Liver (tissue), 9 donors: Measurements from ENCODE around the gene WTIP. TPM values are rescaled to one million over a fixed set of nuclear protein-coding genes. Genes with fewer than 3 reads are reported as not detected.
"Not testable (repeated sequence)": the region's sequence is repeated elsewhere in the genome, so short reads cannot be mapped to it uniquely, and the experiment has no call there.

Experiments
- DNase-seq: peaks from one replicate; pipeline ENCODE4 v3.0.0-alpha.2; 2017; ENCODE audit warnings: low spot score
- H3K27ac ChIP-seq, 2 donors: one replicate each; pipeline ENCODE4 v1.7.0; 2013; ENCODE audit warnings: inconsistent platforms in 2 of 2, low read length in 2 of 2, control low read depth in 1 of 2, low read depth in 1 of 2, mild to moderate bottlenecking in 1 of 2
- H3K27me3 ChIP-seq, 4 donors: one replicate each; pipeline versions ENCODE4 v1.6.1 to v1.7.0; 2013; ENCODE audit warnings: low read length in 3 of 4, inconsistent platforms in 1 of 4, mild to moderate bottlenecking in 1 of 4, moderate library complexity in 1 of 4; ENCODE audit not compliant: control insufficient read depth in 4 of 4, insufficient read depth in 4 of 4
- H3K36me3 ChIP-seq, 4 donors: one replicate each; pipeline versions ENCODE4 v1.6.1 to v1.7.0; 2013; ENCODE audit warnings: low read length in 3 of 4, mild to moderate bottlenecking in 3 of 4, low read depth in 1 of 4, moderate library complexity in 1 of 4; ENCODE audit not compliant: control insufficient read depth in 4 of 4, insufficient read depth in 3 of 4
- H3K4me1 ChIP-seq, 4 donors: one replicate each; pipeline versions ENCODE4 v1.6.1 to v1.7.0; 2013; ENCODE audit warnings: low read length in 3 of 4, mild to moderate bottlenecking in 3 of 4, moderate library complexity in 1 of 4; ENCODE audit not compliant: control insufficient read depth in 4 of 4, insufficient read depth in 4 of 4
- H3K4me3 ChIP-seq, 3 donors: one replicate each; pipeline versions ENCODE4 v1.6.1 to v1.7.0; 2013; ENCODE audit warnings: low read length in 3 of 3, control low read depth in 1 of 3, low read depth in 1 of 3, mild to moderate bottlenecking in 1 of 3
- H3K9ac ChIP-seq, 2 donors: one replicate each; pipeline ENCODE4 v1.7.0; 2013; ENCODE audit warnings: low read length in 2 of 2, mild to moderate bottlenecking in 2 of 2, moderate library complexity in 2 of 2, control low read depth in 1 of 2, low read depth in 1 of 2
- H3K9me3 ChIP-seq, 4 donors: one replicate each; pipeline versions ENCODE4 v1.6.1 to v1.7.0; 2013; ENCODE audit warnings: low read length in 3 of 4; ENCODE audit not compliant: control insufficient read depth in 4 of 4
- ATF3 ChIP-seq: IDR thresholded peaks from 2 replicates; pipeline ENCODE4 v1.6.1; 2016; ENCODE audit warnings: antibody characterized with exemption
- CTCF ChIP-seq: fragments of 150-350 bp; IDR thresholded peaks from 2 replicates; pipeline ENCODE4 v1.5.1; 2017; ENCODE audit warnings: improper control_type of control experiment, low read depth, low read length; ENCODE audit not compliant: missing input control
- EGR1 ChIP-seq, 2 donors: IDR thresholded peaks; 2 replicates each; pipeline ENCODE4 v1.6.1; 2016 to 2018; ENCODE audit warnings: antibody characterized with exemption in 2 of 2, low read depth in 2 of 2
- FOXA1 ChIP-seq: IDR thresholded peaks from 2 replicates; pipeline ENCODE4 v1.6.1; 2016; ENCODE audit warnings: antibody characterized with exemption
- FOXA2 ChIP-seq: IDR thresholded peaks from 2 replicates; pipeline ENCODE4 v1.6.1; 2016; ENCODE audit warnings: antibody characterized with exemption
- GABPA ChIP-seq, 2 donors: IDR thresholded peaks in 1 of 2; conservative IDR thresholded peaks in 1 of 2; 2 replicates each; pipeline ENCODE4 v1.6.1; 2016; ENCODE audit warnings: antibody characterized with exemption in 2 of 2, mild to moderate bottlenecking in 1 of 2, moderate library complexity in 1 of 2
- HNF4A ChIP-seq, 2 donors: conservative IDR thresholded peaks; 2 replicates each; pipeline ENCODE4 v1.6.1; 2016; ENCODE audit warnings: antibody characterized with exemption in 2 of 2, mild to moderate bottlenecking in 2 of 2
- HNF4G ChIP-seq: IDR thresholded peaks from 2 replicates; pipeline ENCODE4 v1.6.1; 2016; ENCODE audit warnings: antibody characterized with exemption
- JUND ChIP-seq, 2 donors: IDR thresholded peaks; 2 replicates each; pipeline ENCODE4 v1.6.1; 2016; ENCODE audit warnings: antibody characterized with exemption in 2 of 2
- MAX ChIP-seq: IDR thresholded peaks from 2 replicates; pipeline ENCODE4 v1.6.1; 2016; ENCODE audit warnings: antibody characterized with exemption
- NR2F2 ChIP-seq: IDR thresholded peaks from 2 replicates; pipeline ENCODE4 v1.6.1; 2016; ENCODE audit warnings: antibody characterized with exemption
- RAD21 ChIP-seq, 2 donors: IDR thresholded peaks; 2 replicates each; pipeline ENCODE4 v1.6.1; 2016; ENCODE audit warnings: antibody characterized with exemption in 2 of 2, mild to moderate bottlenecking in 2 of 2
- REST ChIP-seq: IDR thresholded peaks from 2 replicates; pipeline ENCODE4 v1.6.1; 2016; ENCODE audit warnings: antibody characterized with exemption, mild to moderate bottlenecking
- RXRA ChIP-seq, 2 donors: IDR thresholded peaks; 2 replicates each; pipeline ENCODE4 v1.6.1; 2017 to 2018; ENCODE audit warnings: antibody characterized with exemption in 2 of 2, mild to moderate bottlenecking in 1 of 2
- SP1 ChIP-seq: IDR thresholded peaks from 2 replicates; pipeline ENCODE4 v1.6.1; 2018; ENCODE audit warnings: antibody characterized with exemption, mild to moderate bottlenecking
- TAF1 ChIP-seq: conservative IDR thresholded peaks from 2 replicates; pipeline ENCODE4 v1.6.1; 2016; ENCODE audit warnings: antibody characterized with exemption, mild to moderate bottlenecking
- YY1 ChIP-seq: IDR thresholded peaks from 2 replicates; pipeline ENCODE4 v1.6.1; 2016; ENCODE audit warnings: antibody characterized with exemption, mild to moderate bottlenecking
- ZBTB33 ChIP-seq: IDR thresholded peaks from 2 replicates; pipeline ENCODE4 v1.6.1; 2016; ENCODE audit warnings: antibody characterized with exemption
- WGBS: extraction: QIAGEN DNeasy Blood & Tissue Kit; methylation state at CpG from one replicate; pipeline ENCODE4 v1.1.7; 2013; 5-methylcytosine and 5-hydroxymethylcytosine counted together
- polyA plus RNA-seq, 2 donors: library from polyadenylated mRNA; stranded (reverse) in 1 of 2; unstranded in 1 of 2; fragments of 200-250 nt in 1 of 2; fragments of >200 nt in 1 of 2; fragmentation: Nextera tagmentation in 1 of 2; extraction: Ambion mirVana in 1 of 2; gene quantifications; one replicate each; pipeline versions ENCODE4 v1.2.1 to v1.2.3, GENCODE V29; 2013 to 2015
- total RNA-seq, 2 donors: library from RNA; depleted of rRNA; stranded (reverse); fragments of >200 nt; gene quantifications; one replicate each; pipeline ENCODE4 v1.2.3, GENCODE V29; 2014
- donor health status: healthy.
- donor health status: healthy.
- donor health status: healthy.
- donor health status: healthy.
- donor health status: healthy.

Gene WTIP
- total and polyA plus RNA-seq, 4 donors = 0.08 to 2.7 (median 1.6) TPM

- no peak for DNase-seq
- Histone ChIP-seq H3K27ac (no peak overlapping the region), H3K4me1 (no peaks in the 10 kb centered on the region), H3K9me3 (no peaks in the 10 kb centered on the region), H3K9ac (no peak overlapping the region), H3K36me3 (peaks cover 6 to 67% (median 42%) of the 10 kb centered on the region in 4 donors), H3K4me3 (no peak overlapping the region), H3K27me3 (no peaks in the 10 kb centered on the region)
- 93% methylated on average over 3 of the region's 3 CpGs for WGBS
- no peak for TF ChIP-seq ATF3
- no peak for TF ChIP-seq REST
- TF ChIP-seq HNF4A (conservative IDR thresholded peaks at IDR 0.05) = no peak
- no peak for TF ChIP-seq SP1
- TF ChIP-seq GABPA (IDR thresholded peaks at IDR 0.05 in 1 of 2, conservative IDR thresholded peaks at IDR 0.05 in 1 of 2) = no peak
- no peak for TF ChIP-seq FOXA1
- TF ChIP-seq CTCF = no peak
- no peak for TF ChIP-seq HNF4G
- TF ChIP-seq EGR1 (IDR thresholded peaks at IDR 0.05; ENCODE audit: low read depth in 2 of 2) = no peak
- TF ChIP-seq NR2F2 = no peak
- TF ChIP-seq RXRA (IDR thresholded peaks at IDR 0.05) = no peak
- no peak for TF ChIP-seq YY1
- TF ChIP-seq TAF1 = no peak
- TF ChIP-seq FOXA2 = no peak
- TF ChIP-seq ZBTB33 = no peak
- TF ChIP-seq MAX = no peak
- no peak for TF ChIP-seq RAD21 (IDR thresholded peaks at IDR 0.05)
- TF ChIP-seq JUND (IDR thresholded peaks at IDR 0.05) = no peak
These were observed 26.9 kb upstream of the WTIP start for GRCh38 chr19:34454685-34455084.

- 92% methylated on average over 17 of the region's 17 CpGs for WGBS
- peaks cover 6 to 67% (median 49%) of the 10 kb centered on the region in 4 donors for H3K36me3 ChIP-seq
- not testable (repeated sequence) for H3K9ac ChIP-seq, H3K27me3 ChIP-seq, H3K9me3 ChIP-seq, DNase-seq, H3K4me1 ChIP-seq, H3K4me3 ChIP-seq, H3K27ac ChIP-seq
These were observed 25.6 kb upstream of the WTIP start for GRCh38 chr19:34455783-34456480.
